HL-60/S4 (cell line): ENCODE measurements around the gene CRMP1.

Source experiments
- in situ Hi-C: fragments of 300-500 bp; cut with MboI; formaldehyde crosslinking; loops from 2 replicates; pipeline ENCODE4 v1.14.3; 2022; ENCODE audit warnings: low sequenced_read_pairs

The CRMP1 gene

GRCh38 chr4:5890063-5890727 is 2.7 kb downstream of the CRMP1 start:
- in situ Hi-C loops, result no loop called here

GRCh38 chr4:5889002-5889696 is 3.7 kb downstream of the CRMP1 start:
- in situ Hi-C loops, result no loop called here

DNA sequence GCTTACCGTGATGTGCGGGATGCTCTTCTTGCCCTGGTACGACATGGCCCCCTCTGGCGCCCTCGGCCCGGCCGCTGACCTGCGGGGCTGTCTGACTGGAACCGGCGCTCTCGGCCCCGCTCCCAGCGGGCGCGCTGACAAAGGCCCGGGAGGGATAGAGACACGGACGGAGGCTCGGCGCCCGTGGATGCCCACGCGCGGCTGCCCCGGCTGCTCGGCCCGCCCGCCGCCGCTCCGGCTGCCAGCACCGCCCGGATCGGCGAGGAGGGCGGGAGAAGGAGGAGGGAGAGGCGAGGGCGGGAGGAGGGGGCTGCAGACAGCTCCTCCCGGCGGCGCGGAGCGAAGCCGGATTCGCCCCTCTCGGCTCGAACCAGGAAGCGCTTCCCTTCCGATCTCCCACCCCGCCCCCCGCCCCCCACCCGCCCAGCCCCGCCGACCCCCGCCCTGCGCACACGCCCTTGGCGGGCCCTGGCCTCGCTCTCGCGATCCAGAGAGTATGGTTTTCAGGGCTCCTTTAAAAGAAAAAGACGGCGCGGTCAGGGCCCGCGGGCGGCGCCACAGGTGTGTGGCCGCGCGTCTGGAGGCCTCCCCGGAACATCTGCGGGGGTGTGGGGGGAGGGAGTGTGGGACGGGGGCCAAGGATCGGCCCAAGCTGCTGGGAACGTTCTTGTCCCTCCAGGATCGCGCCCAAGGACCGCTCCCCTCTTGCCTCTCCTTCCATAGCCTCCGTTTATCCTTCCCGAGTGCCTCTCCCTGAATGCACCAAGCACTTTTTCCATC is 4.5 kb downstream of the CRMP1 start:
- in situ Hi-C loops, result no loop called here

DNA sequence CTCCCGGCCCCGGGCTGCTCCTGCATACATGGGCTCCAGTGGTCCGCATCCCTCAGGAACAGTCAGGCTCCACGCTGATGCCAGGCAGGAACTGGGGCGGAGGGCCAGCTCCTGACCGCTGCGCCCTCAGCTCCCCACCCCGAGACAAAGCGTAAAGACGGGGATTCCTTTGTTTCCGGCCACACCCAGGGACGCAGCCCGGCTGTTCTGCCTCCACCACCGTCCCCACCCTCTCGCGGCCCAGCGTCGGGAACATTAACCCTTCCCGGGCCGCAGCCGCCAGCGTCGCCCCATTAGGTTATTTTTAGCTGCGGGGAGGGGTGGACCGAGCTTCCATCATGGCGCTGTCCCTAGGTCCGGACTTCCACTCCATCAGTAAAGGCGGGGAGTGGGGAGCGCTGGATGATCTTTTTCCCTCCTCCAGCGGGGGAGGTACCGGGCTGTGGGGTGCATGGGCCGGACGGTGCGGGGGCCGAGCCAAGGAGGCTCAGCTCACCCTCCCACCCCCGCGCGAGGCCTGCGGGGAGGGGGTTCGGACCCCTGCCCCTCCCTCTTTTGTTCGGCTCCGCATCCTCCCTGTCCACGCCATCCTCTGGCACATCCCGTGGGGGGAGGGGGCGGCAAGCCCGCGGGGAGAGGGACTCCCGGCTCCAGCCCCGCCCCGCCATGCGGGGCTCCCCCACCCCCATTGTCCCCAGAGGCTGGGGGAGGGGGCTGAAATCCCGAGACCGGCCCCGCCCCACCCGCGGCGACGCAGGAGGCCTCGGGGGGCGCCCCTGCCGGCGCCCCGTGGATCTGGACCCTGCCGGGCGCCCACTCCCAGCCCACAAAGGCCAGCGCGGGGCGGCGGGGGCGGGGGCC is 5.3 kb downstream of the CRMP1 start:
- in situ Hi-C loops, result no loop called here

GRCh38 chr4:5887011-5887360 is 5.9 kb downstream of the CRMP1 start:
- in situ Hi-C loops, result no loop called here

DNA sequence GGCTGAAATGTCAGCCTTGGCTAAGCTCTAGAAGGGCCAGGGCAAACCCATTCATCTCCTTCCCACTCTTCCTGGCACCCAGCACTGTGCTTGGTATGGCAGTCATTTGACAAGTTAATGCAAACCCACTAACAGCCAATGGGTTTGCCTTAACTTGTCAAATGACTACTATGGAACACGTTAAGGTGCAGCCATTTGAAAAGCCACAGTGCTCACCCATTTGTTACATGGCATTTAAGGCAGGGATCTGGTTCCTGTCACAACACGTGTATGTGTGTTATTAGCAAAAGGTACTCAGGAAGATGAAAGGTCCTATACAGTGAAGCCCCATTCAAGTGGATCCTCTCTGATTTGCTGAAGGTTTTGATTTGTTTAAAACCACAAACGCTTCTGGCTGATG is 7.2 kb downstream of the CRMP1 start:
- in situ Hi-C loops, result no loop called here

DNA sequence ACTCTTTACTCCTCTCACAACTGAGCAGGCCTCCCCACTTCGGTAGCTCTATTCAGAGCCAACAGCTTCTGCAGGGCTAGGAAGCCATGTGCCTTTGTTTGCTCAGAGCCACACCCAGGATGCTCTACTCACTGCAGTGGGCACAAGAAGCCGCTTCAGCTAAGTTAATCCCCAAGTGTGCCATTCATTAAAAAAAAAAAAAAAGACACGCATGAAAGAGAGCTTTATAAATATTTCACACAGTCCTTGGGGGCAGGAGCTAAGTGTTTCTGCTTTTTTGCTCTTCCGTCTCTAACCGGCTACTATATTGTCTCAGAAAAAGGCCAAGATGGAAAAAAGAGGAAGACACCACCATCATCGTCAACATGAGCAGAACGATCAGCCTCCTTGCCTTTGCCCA is 8.1 kb downstream of the CRMP1 start:
- in situ Hi-C loops, result no loop called here

DNA sequence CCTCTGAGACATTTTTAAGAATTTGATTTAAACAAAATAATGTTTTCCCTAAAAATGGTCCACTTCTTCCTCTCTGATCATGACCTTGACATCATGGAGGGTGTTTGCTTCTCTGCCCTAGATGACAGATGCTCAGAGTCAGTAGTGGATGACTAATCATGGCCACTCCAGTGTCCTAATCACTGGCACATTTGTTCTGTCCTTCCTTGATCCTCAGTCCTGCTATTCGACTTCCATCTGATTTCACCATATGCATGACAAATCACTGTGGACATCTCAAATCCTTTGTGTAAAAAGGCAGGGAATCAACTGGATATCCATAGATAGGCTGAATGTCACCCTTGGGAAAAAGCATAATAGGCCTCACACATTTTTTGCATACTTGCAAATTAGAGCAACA is 9.0 kb downstream of the CRMP1 start:
- in situ Hi-C loops, result no loop called here

DNA sequence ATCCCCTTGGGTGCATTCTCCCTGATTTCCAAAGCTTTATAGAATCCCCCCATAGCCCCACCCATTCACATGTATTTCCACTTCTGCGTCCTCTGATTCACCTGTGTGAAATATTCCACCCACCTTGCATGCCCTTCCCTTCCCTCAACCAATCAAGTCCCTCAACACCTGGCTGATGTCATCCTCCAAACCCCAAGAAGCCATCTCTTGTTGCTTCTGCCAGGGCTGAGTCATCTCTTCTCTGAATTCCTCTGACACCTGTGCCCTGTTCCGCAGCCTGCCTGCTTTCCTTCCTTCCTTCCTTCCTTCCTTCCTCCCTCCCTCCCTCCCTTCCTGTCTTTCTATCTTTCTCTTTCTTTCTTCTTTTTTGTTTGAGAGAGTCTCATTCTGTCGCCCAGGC is 9.9 kb downstream of the CRMP1 start:
- in situ Hi-C loops, result no loop called here

DNA sequence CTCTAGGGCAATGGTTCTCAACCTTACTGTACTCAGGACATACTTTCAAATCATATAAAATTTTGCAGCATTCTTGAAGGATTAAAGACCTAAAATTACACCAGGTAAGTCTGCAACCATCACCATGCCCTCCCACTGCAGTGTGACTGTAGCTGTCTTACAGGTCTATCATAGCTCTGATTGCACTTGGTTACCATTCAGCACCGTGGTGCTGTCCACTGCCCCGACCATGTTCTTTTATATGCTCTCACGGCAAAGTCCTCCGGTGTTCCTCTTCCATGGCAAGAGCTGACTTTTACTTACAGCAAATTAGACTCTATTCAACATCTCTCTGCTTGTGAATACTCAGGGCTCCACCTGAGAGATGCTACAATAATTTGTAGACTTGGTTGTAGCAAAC is 11.5 kb downstream of the CRMP1 start:
- in situ Hi-C loops, result no loop called here

DNA sequence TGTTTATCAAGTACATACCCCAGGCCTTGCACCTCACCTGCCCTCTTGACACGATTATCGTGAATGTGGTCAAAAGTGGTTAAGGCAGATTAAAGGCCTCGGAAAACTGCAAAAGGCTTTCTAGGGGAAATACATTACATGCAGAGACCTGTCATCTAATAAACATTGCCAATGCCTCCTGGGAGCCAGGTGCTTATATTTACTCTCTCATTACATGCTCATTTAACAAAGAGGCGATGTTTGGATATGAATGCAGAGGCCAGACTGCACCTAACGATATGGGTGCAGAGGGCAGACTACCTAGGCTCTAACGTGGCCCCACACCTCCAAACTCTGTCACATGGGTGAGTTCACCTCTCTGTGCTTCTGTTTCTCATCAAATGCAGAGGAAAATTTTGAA is 14.5 kb downstream of the CRMP1 start:
- in situ Hi-C loops, result no loop called here

DNA sequence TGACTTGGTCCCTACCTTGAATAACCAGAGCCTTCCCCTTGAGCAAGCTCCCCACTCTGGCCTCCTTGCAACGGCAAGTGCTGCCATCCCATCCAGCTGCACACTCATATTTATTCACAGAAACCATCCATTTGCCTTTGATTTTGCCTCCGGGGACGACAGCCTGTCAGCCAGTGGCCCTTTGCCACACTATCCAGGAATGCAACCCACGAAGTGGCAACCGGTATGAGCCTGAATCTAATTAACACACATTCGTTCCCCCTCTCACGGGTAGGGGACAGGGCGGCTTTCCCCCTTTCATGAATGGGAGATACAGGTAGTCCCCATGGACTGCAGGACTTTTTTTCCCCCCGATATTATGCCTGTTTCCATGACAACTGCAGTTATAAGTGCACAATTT is 15.5 kb downstream of the CRMP1 start:
- in situ Hi-C loops, result no loop called here

- in situ Hi-C loops, result no loop called here
Measured at GRCh38 chr4:5874811-5875449, 18.0 kb downstream of the CRMP1 start.

- in situ Hi-C loops, result no loop called here
Measured at GRCh38 chr4:5870701-5871100, 22.2 kb downstream of the CRMP1 start.

- in situ Hi-C loops, result no loop called here
Measured at GRCh38 chr4:5869966-5870619, 22.8 kb downstream of the CRMP1 start.

DNA sequence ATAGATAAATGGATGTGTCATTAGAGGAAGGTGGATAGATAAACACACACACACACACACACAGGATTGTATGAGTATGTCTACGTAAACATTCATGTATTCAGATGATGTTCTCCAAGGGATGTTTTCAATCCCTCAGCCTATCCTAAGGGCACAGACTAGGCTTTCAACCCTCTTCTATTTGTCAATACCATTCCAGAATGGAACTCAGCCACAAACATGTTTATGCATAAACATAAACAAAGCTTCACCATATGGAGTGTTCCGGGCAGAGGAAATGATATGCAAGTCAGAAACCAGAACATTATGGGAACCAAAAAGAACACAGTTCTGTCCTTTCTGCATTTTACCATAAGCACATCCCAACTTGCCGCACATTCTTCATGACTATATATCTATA is 25.0 kb downstream of the CRMP1 start:
- in situ Hi-C loops, result no loop called here

- in situ Hi-C loops, result no loop called here
Measured at GRCh38 chr4:5866841-5867813, 25.8 kb downstream of the CRMP1 start.

GRCh38 chr4:5865896-5866599 is 26.8 kb downstream of the CRMP1 start:
- in situ Hi-C loops, result no loop called here
